Measurements from ENCODE around the gene GPX2.

Gene GPX2

DNA sequence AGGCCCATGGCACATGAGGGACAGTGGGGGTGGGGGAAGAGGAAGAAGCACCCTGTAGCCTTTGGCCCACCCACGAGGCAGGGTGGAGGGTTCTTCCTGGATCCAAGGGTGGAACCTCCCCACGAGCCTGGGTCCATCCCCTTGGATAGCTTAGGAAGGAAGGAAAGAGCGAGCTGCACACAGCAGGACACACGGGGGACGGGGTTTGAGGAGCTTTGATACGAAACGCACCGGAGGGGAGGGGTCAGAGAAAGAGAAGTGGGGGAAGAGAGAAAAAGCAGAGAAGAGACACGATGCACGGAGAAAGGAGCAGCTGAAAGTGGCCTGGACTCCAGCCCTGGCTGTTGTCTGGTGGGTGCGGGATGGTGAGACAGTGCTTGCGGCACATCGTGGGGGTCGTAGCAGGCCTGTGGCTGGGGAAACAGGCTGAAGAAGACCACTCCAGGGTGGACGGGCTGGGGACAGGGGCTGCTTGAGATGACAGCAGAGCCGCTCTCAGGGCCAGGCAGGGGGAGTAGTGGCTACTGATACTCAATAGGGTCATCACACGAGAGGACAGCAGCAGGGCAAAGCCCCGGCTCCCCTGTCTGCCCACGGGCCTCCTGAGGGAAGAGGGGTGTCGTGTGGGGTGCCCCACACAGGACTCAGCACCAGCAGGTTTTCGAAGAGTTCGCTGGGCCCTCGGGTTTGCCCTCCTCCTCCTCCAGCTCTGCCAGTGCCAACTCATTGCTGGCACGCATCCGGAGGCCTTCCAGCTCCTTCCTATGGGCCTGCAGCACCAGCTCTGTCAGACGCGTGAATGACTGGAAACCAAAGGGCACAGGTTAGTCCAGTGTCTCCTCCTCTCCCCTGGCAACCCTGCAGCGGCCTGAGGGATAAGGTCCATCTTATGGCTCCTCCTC lies 5.4 kb upstream of the GPX2 start:
- no peak for FAIRE-seq
- no peak for DNase-seq (ENCODE audit: insufficient read length)
- TF ChIP-seq TAF1 (IDR thresholded peaks at IDR 0.05; ENCODE audit: borderline replicate concordance, low read depth, low read length) (no peak), POLR2AphosphoS5 (IDR thresholded peaks at IDR 0.05; ENCODE audit: low read depth, low read length) (no peak), POLR2A (IDR thresholded peaks at IDR 0.05; ENCODE audit: low read depth, low read length) (no peak)

DNA sequence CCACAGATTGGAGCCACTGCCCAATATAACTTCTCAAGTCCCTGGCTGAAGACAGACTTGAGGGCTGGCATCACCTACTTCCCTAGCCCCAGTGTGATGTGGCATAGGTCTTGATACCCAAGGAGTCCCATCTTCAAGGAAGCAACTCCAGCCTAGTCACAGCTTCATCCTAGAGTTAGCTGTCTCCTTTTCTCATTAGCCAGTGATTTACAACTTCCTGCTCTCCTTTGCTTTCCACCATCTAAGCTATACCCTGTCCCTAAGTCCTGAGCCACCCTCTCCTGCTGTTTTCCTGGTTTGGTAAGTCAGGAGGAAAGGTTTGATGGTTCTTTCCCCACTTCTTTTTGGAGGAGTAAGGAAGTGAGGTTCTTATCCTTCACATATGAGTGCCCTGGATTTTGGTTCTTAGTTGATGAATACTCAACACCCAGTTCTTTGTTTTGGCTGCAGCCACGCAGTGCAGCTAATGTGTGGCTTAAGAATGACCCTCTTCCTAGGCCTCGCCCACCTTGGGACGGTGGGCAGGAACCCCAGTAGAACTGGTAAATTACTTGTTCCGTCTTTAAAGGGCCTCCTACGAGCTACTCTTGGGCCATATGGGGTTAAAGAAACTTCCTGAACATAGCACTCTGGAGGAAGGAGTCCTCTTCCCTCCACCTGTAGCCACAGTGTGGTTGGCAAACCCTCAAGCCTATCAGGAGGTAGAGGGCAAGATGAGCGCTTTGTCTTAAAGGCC lies 3.9 kb upstream of the GPX2 start:
- FAIRE-seq, result no peak
- DNase-seq (ENCODE audit: insufficient read length), result no peak
- TF ChIP-seq TAF1 (IDR thresholded peaks at IDR 0.05; ENCODE audit: borderline replicate concordance, low read depth, low read length) (no peak), POLR2A (IDR thresholded peaks at IDR 0.05; ENCODE audit: low read depth, low read length) (no peak)

DNA sequence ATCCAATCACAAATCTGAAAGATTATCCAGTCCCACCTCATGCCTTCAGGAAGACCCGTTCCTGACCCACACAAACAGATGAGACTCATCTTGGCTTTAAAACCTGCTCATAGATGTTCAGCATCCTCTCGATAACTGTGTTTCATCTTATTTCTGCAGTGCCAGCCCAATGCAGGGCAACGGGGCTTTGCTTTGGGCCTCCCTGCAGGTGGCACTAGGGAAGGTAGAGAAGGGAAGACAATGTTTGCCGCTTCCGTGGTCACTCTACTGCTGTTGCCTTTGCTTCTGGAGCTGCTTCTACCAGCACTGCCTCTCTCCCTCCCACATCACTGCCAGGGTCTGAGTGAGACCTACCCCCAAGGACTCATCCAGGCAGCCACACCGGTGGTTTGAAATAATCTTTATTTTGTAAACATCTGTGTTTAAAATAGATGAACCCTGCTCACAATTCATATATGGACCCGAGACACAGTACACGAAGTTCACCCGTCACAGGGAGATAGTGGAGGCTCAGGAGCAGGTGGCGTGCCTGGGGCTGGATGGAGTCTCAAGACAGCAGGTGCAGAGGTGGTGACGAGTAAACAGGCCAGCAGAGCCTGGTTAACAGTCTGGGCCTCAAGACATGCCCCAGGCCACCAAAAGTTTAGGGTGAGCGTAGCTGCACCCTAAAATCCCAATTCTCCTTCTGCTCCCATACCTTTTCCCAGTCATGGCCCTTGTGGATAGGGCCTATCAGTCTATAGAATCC lies 3.1 kb upstream of the GPX2 start:
- DNase-seq (ENCODE audit: insufficient read length) (no peak), FAIRE-seq (no peak)
- no peak for TF ChIP-seq POLR2A (IDR thresholded peaks at IDR 0.05; ENCODE audit: low read depth, low read length)
- no peak for TF ChIP-seq POLR2AphosphoS5 (IDR thresholded peaks at IDR 0.05; ENCODE audit: low read depth, low read length)
- TF ChIP-seq TAF1 (IDR thresholded peaks at IDR 0.05; ENCODE audit: borderline replicate concordance, low read depth, low read length), result no peak

DNA sequence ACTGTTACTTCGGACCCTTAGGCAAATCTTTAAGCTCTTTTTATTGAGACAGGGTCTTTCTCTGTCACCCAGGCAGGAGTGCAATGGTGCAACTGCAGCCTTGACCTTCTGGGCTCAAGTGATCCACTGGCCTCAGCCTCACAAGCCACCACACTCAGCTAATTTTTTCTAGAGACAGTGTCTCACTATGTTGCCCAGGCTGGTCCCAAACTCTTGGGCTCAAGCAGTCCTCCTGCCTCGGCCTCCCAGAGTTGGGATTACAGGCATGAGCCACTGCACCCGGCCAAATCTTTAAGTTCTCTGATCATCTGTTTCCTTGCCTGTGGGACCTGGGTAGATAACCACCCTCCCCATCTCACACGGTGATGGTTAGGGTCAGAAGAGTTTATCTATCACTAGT lies 2.3 kb upstream of the GPX2 start:
- DNase-seq (ENCODE audit: insufficient read length) (no peak), FAIRE-seq (no peak)
- no peak for TF ChIP-seq TAF1 (IDR thresholded peaks at IDR 0.05; ENCODE audit: borderline replicate concordance, low read depth, low read length)
- no peak for TF ChIP-seq POLR2AphosphoS5 (IDR thresholded peaks at IDR 0.05; ENCODE audit: low read depth, low read length)
- TF ChIP-seq POLR2A (IDR thresholded peaks at IDR 0.05; ENCODE audit: low read depth, low read length), result no peak

DNA sequence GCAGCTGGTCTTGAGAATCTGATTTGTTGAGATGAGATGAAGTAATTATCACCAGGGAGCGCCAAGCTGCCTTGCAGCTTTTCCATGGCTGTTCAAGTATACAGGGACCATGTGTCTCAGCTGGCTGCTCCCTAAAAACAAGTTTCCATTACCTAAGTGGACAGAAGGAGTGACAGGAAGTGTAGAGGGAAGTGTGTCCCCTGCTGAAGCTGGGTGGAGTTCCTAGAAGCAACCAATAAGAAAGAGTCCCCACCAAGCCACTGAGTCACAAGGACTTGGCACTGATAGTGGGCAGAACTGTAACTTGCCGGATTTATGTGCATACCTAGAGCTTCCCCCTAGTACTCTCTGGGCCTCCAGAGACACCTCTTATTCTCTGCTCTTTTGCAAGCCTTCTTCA lies 1.5 kb upstream of the GPX2 start:
- TF ChIP-seq POLR2AphosphoS5 (IDR thresholded peaks at IDR 0.05; ENCODE audit: low read depth, low read length) (no peak), TAF1 (IDR thresholded peaks at IDR 0.05; ENCODE audit: borderline replicate concordance, low read depth, low read length) (no peak), POLR2A (IDR thresholded peaks at IDR 0.05; ENCODE audit: low read depth, low read length) (no peak)
- FAIRE-seq (no peak), DNase-seq (ENCODE audit: insufficient read length) (no peak)

DNA sequence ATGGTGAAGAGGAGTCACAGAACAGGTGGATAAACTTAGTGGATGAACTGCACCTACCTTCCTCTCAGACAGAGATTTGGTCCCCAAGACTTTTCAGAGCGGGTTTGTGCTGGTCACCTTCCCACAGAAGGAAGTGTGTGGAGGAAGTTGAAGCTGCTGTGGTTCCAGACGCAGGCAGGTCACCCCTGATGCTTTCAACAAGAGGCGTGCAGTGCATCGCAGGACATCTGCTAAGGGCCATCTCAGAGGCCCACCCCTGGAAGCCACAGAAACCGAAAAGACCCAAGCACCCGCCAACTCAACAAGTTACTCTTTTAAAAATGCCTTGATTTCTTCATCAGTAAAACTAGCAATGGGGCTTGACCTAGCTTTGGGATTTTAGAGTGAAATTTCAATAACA lies 1.0 kb upstream of the GPX2 start:
- TF ChIP-seq POLR2AphosphoS5 (IDR thresholded peaks at IDR 0.05; ENCODE audit: low read depth, low read length), result no peak
- TF ChIP-seq TAF1 (IDR thresholded peaks at IDR 0.05; ENCODE audit: borderline replicate concordance, low read depth, low read length), result no peak
- no peak for TF ChIP-seq POLR2A (IDR thresholded peaks at IDR 0.05; ENCODE audit: low read depth, low read length)
- FAIRE-seq (no peak), DNase-seq (ENCODE audit: insufficient read length) (no peak)

DNA sequence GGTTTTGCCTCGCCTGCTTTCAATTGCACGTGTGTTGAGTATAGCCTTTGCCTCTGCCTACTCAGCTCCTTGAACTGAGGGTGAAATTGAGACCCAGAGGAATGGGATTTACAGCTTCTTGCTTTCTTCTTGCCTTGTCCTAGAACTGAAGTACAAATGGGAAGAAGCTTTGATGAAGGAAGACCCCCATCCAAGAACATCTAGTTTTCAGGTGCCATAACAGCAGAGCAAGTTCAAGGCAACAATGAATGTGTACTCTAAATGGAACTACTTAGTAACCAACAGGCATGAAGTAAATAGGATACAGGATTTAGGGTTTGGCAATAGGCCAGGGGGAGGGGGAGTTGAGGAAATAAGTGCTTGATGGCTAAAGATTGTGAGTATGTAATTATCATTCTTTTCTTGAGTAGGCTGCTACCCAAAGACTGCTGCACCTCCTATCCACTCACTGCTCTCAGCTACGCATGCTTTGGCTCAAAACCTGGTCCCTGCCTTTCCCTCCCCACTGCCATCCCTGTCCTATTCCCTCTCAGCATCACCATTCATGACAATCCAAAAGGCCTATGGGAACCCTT lies 2.1 kb downstream of the GPX2 start:
- TF ChIP-seq POLR2A (IDR thresholded peaks at IDR 0.05; ENCODE audit: low read depth, low read length) (no peak), POLR2AphosphoS5 (IDR thresholded peaks at IDR 0.05; ENCODE audit: low read depth, low read length) (no peak), TAF1 (IDR thresholded peaks at IDR 0.05; ENCODE audit: borderline replicate concordance, low read depth, low read length) (no peak)
- DNase-seq (ENCODE audit: insufficient read length) (no peak), FAIRE-seq (no peak)

DNA sequence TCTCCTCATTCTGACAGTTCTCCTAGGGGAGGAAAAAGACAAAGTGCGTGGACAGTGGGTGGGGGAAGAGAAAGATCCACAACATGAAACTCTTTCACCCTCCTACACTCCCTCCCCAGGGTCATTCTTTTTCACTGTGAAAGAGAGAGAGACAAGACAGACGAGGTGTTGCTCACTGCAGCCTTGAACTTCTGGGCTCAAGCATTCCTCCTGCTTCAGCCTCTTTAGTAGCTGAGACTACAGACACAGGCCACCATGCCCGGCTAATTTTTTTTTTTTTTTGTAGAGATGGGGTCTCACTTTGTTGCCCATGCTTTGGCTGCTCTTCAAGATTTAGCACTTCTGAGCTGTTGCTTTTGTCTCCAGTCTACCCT lies 2.7 kb downstream of the GPX2 start:
- DNase-seq (ENCODE audit: insufficient read length) (no peak), FAIRE-seq (no peak)
- no peak for TF ChIP-seq POLR2AphosphoS5 (IDR thresholded peaks at IDR 0.05; ENCODE audit: low read depth, low read length)
- TF ChIP-seq POLR2A (IDR thresholded peaks at IDR 0.05; ENCODE audit: low read depth, low read length), result no peak
- no peak for TF ChIP-seq TAF1 (IDR thresholded peaks at IDR 0.05; ENCODE audit: borderline replicate concordance, low read depth, low read length)

- FAIRE-seq, result no peak
- no peak for DNase-seq (ENCODE audit: insufficient read length)
- no peak for TF ChIP-seq POLR2A (IDR thresholded peaks at IDR 0.05; ENCODE audit: low read depth, low read length)
- no peak for TF ChIP-seq POLR2AphosphoS5 (IDR thresholded peaks at IDR 0.05; ENCODE audit: low read depth, low read length)
- TF ChIP-seq TAF1 (IDR thresholded peaks at IDR 0.05; ENCODE audit: borderline replicate concordance, low read depth, low read length), result no peak
These were observed 3.4 kb downstream of the GPX2 start for GRCh38 chr14:64938972-64939816.

DNA sequence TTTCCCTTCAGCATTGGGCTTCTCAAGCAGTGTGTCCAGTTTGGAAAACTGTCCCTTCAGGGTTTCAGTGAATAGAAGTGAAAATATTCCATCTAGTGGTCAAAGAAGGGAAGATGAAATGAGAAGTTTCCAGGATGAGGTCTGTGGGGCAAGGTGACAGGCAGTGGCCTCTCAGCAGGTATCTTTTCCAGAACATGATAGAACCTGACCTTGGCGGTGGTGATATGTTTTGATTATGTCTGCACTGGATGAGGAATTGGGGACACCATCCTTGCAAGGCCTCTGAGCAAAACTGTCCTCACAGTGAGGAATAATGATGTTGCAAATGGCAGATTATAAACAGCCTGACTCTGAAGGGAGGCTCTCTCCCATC lies 4.7 kb downstream of the GPX2 start:
- DNase-seq (ENCODE audit: insufficient read length) (no peak), FAIRE-seq (no peak)
- no peak for TF ChIP-seq POLR2AphosphoS5 (IDR thresholded peaks at IDR 0.05; ENCODE audit: low read depth, low read length)
- TF ChIP-seq TAF1 (IDR thresholded peaks at IDR 0.05; ENCODE audit: borderline replicate concordance, low read depth, low read length), result no peak
- TF ChIP-seq POLR2A (IDR thresholded peaks at IDR 0.05; ENCODE audit: low read depth, low read length), result no peak

Data from GM12892 (cell line).